SU-DHL-6 (cell line): Measurements from ENCODE around the gene DNMT1.

ENCODE experiments used
- H2AFZ ChIP-seq: fragments of 200-600 bp; sonication (generic); 2 replicates; pipeline ENCODE4 v1.6.1; 2014; ENCODE audit warnings: low read depth, mild to moderate bottlenecking, moderate library complexity, mixed read lengths, antibody characterized with exemption, low read length; ENCODE audit not compliant: severe bottlenecking
- H3F3A ChIP-seq: fragments of 200-600 bp; shearing (Covaris generic); 2 replicates; pipeline ENCODE4 v1.6.0; 2016; ENCODE audit warnings: antibody characterized with exemption, mild to moderate bottlenecking; ENCODE audit not compliant: insufficient read depth
- H3K27ac ChIP-seq: fragments of 200-600 bp; sonication (generic); 2 replicates; pipeline ENCODE4 v1.5.1; 2016; ENCODE audit warnings: low read depth, mild to moderate bottlenecking, low read length, moderate library complexity, mixed read lengths
- H3K27me3 ChIP-seq: fragments of 200-600 bp; sonication (generic), shearing (Covaris generic); 2 replicates; pipeline ENCODE4 v1.6.0; 2014; ENCODE audit warnings: mild to moderate bottlenecking, low read length
- H3K36me3 ChIP-seq: fragments of 200-600 bp; sonication (generic); 2 replicates; pipeline ENCODE4 v1.6.1; 2014; ENCODE audit warnings: mild to moderate bottlenecking, low read length, mixed read lengths
- H3K4me2 ChIP-seq: fragments of 300-600, 200-600 bp; shearing (Covaris generic), sonication (generic); 2 replicates; pipeline ENCODE4 v1.6.0; 2014; ENCODE audit warnings: low read length, low read depth, mild to moderate bottlenecking; ENCODE audit not compliant: poor library complexity, severe bottlenecking
- H3K4me3 ChIP-seq: fragments of 200-600 bp; sonication (generic); 2 replicates; pipeline ENCODE4 v1.5.1; 2014; ENCODE audit warnings: antibody characterized with exemption, low read length, mild to moderate bottlenecking, mixed read lengths; ENCODE audit not compliant: insufficient read depth, poor library complexity, severe bottlenecking
- H3K79me2 ChIP-seq: fragments of 200-600 bp; sonication (generic); 2 replicates; pipeline ENCODE4 v1.6.1; 2014; ENCODE audit warnings: mild to moderate bottlenecking, low read length, moderate library complexity; ENCODE audit not compliant: insufficient read depth
- H3K9ac ChIP-seq: fragments of 200-600 bp; sonication (generic); 2 replicates; pipeline ENCODE4 v1.7.0; 2014; ENCODE audit warnings: mild to moderate bottlenecking, low read length
- H3K9me2 ChIP-seq: fragments of 200-600 bp; sonication (generic); replicated peaks from 2 replicates; pipeline ENCODE4 v1.6.1; 2014; ENCODE audit warnings: low read length; ENCODE audit not compliant: insufficient read depth
- H3K9me3 ChIP-seq: fragments of 200-600 bp; sonication (generic); 2 replicates; pipeline ENCODE4 v1.6.1; 2014; ENCODE audit warnings: low read length, mixed read lengths; ENCODE audit not compliant: insufficient read depth
- H4K20me1 ChIP-seq: fragments of 200-600 bp; sonication (generic); 2 replicates; pipeline ENCODE4 v1.6.1; 2014; ENCODE audit warnings: low read depth, mild to moderate bottlenecking, antibody characterized with exemption, low read length, moderate library complexity, mixed read lengths
- CTCF ChIP-seq: fragments of 200-600 bp; sonication (generic); IDR thresholded peaks from one replicate; pipeline ENCODE4 v1.5.1; 2017; ENCODE audit warnings: antibody characterized with exemption, mild to moderate bottlenecking, low read length, moderate library complexity; ENCODE audit not compliant: insufficient read depth, poor library complexity, severe bottlenecking
- EZH2phosphoT487 ChIP-seq: fragments of 200-600 bp; sonication (generic), shearing (Covaris generic); conservative IDR thresholded peaks from 2 replicates; pipeline ENCODE4 v1.6.1; 2018; ENCODE audit warnings: mild to moderate bottlenecking, antibody characterized with exemption, low read length, moderate library complexity, mixed read lengths

Gene DNMT1

GRCh38 chr19:10227026-10227971 lies 32.5 kb upstream of the DNMT1 start:
- Histone ChIP-seq H3K27me3 (no peaks in the 10 kb centered on the region), H3K4me2 (peak overlapping the region; percentile 83), H3K27ac (peak overlapping the region; percentile 100), H4K20me1 (no peaks in the 10 kb centered on the region; the same call in 1 of the 2 replicates), H3K9ac (peak overlapping the region; percentile 100), H3K9me3 (no peaks in the 10 kb centered on the region), H3K79me2 (peaks cover 88% of the 10 kb centered on the region), H3K4me3 (peak overlapping the region; percentile 20), H3K9me2 (no peaks in the 10 kb centered on the region), H2AFZ (no peak overlapping the region), H3K36me3 (peaks cover 22% of the 10 kb centered on the region; the same call in 1 of the 2 replicates), H3F3A (peaks cover 84% of the 10 kb centered on the region)
- TF ChIP-seq CTCF, result peak; percentile 57
- no peak for TF ChIP-seq EZH2phosphoT487

GRCh38 chr19:10226376-10227025 lies 31.7 kb upstream of the DNMT1 start:
- no peaks in the 10 kb centered on the region for H3K27me3 ChIP-seq
- H3F3A ChIP-seq, result peaks cover 84% of the 10 kb centered on the region
- no peaks in the 10 kb centered on the region; the same call in 1 of the 2 replicates for H4K20me1 ChIP-seq
- H3K9me2 ChIP-seq, result no peaks in the 10 kb centered on the region
- peak overlapping the region; percentile 83 for H3K4me2 ChIP-seq
- TF ChIP-seq CTCF (no peak), EZH2phosphoT487 (no peak)
- H3K9ac ChIP-seq, result peak overlapping the region; percentile 100
- peak overlapping the region; percentile 100 for H3K27ac ChIP-seq
- H3K4me3 ChIP-seq, result no peak overlapping the region
- peaks cover 24% of the 10 kb centered on the region; the same call in 1 of the 2 replicates for H3K36me3 ChIP-seq
- H3K9me3 ChIP-seq, result no peaks in the 10 kb centered on the region
- H3K79me2 ChIP-seq, result peaks cover 86% of the 10 kb centered on the region
- H2AFZ ChIP-seq, result no peak overlapping the region

GRCh38 chr19:10226021-10226375 lies 31.2 kb upstream of the DNMT1 start:
- peaks cover 27% of the 10 kb centered on the region; the same call in 1 of the 2 replicates for H3K36me3 ChIP-seq
- H3K9ac ChIP-seq, result peak overlapping the region; percentile 38
- no peak for TF ChIP-seq EZH2phosphoT487
- no peak for TF ChIP-seq CTCF
- H3K4me3 ChIP-seq, result no peak overlapping the region
- H3K9me3 ChIP-seq, result no peaks in the 10 kb centered on the region
- H3K9me2 ChIP-seq, result no peaks in the 10 kb centered on the region
- no peaks in the 10 kb centered on the region for H3K27me3 ChIP-seq
- peak overlapping the region; percentile 100 for H3K27ac ChIP-seq
- peaks cover 88% of the 10 kb centered on the region for H3F3A ChIP-seq
- no peak overlapping the region for H2AFZ ChIP-seq
- no peaks in the 10 kb centered on the region; the same call in 1 of the 2 replicates for H4K20me1 ChIP-seq
- peak overlapping the region; percentile 83 for H3K4me2 ChIP-seq
- H3K79me2 ChIP-seq, result peaks cover 87% of the 10 kb centered on the region
